Neural crest cell (in vitro differentiated cells): ENCODE results near the gene GALNTL6. TPM values are rescaled to one million over a fixed set of nuclear protein-coding genes. Genes with fewer than 3 reads are reported as not detected.

Experiments used
- DNase-seq: peaks from one replicate; pipeline ENCODE4 v3.0.0; 2021; ENCODE audit warnings: low read depth, mixed read lengths, low spot score
- H3K27ac Mint-ChIP-seq: one replicate; pipeline ENCODE4 v1.8.0; 2021; ENCODE audit warnings: mild to moderate bottlenecking, mixed read lengths; ENCODE audit not compliant: unreplicated experiment
- H3K27me3 Mint-ChIP-seq: 2 replicates; pipeline ENCODE4 v1.8.0; 2021; ENCODE audit warnings: low read depth, mild to moderate bottlenecking, mixed read lengths
- H3K36me3 Mint-ChIP-seq: 2 replicates; pipeline ENCODE4 v1.8.0; 2021; ENCODE audit warnings: low read depth, mild to moderate bottlenecking, mixed read lengths
- H3K4me1 Mint-ChIP-seq: 2 replicates; pipeline ENCODE4 v1.8.0; 2021; ENCODE audit warnings: mixed read lengths
- H3K4me3 Mint-ChIP-seq: one replicate; pipeline ENCODE4 v1.8.0; 2021; ENCODE audit warnings: mild to moderate bottlenecking, mixed read lengths
- H3K9me3 Mint-ChIP-seq: 2 replicates; pipeline ENCODE4 v1.8.0; 2021; ENCODE audit warnings: mixed read lengths
- CTCF ChIP-seq: fragments of 200-600 bp; sonication (generic); conservative IDR thresholded peaks from 2 replicates; pipeline ENCODE4 v1.5.0; 2021; ENCODE audit warnings: antibody characterized with exemption, mild to moderate bottlenecking
- total RNA-seq: library from RNA; stranded (reverse); gene quantifications from 2 replicates; pipeline ENCODE4 v1.2.1, GENCODE V29; 2021

Gene GALNTL6
- total RNA-seq, 1 donor from 2014 or later, result 0.07 TPM

- no peak overlapping the region for H3K4me3 Mint-ChIP-seq
- TF ChIP-seq CTCF, result no peak
- H3K27ac Mint-ChIP-seq, result no peak overlapping the region
- H3K36me3 Mint-ChIP-seq, result peaks cover 8% of the 10 kb centered on the region
- no peak for DNase-seq
- peaks cover 18% of the 10 kb centered on the region for H3K9me3 Mint-ChIP-seq
- no peaks in the 10 kb centered on the region for H3K27me3 Mint-ChIP-seq
- H3K4me1 Mint-ChIP-seq, result no peaks in the 10 kb centered on the region
Observed at GRCh38 chr4:172919269-172919668, 1106.1 kb downstream of the GALNTL6 start.

- H3K4me3 Mint-ChIP-seq, result no peak overlapping the region
- no peak for TF ChIP-seq CTCF
- no peaks in the 10 kb centered on the region for H3K4me1 Mint-ChIP-seq
- peaks cover 20% of the 10 kb centered on the region for H3K9me3 Mint-ChIP-seq
- no peaks in the 10 kb centered on the region for H3K27me3 Mint-ChIP-seq
- no peak overlapping the region for H3K27ac Mint-ChIP-seq
- peaks cover 3% of the 10 kb centered on the region for H3K36me3 Mint-ChIP-seq
- no peak for DNase-seq
Observed at GRCh38 chr4:172927096-172927814, 1114.1 kb downstream of the GALNTL6 start.

- H3K4me1 Mint-ChIP-seq, result no peaks in the 10 kb centered on the region
- DNase-seq, result no peak
- H3K27ac Mint-ChIP-seq, result no peak overlapping the region
- H3K9me3 Mint-ChIP-seq, result peaks cover 12% of the 10 kb centered on the region
- H3K27me3 Mint-ChIP-seq, result no peaks in the 10 kb centered on the region
- peaks cover 3% of the 10 kb centered on the region for H3K36me3 Mint-ChIP-seq
- H3K4me3 Mint-ChIP-seq, result no peak overlapping the region
- TF ChIP-seq CTCF, result no peak
Observed at GRCh38 chr4:172928347-172928746, 1115.1 kb downstream of the GALNTL6 start.

GRCh38 chr4:172938072-172938829 lies 1125.0 kb downstream of the GALNTL6 start:
- Mint-ChIP-seq H3K36me3 (no peaks in the 10 kb centered on the region), H3K9me3 (peaks cover 3% of the 10 kb centered on the region), H3K27me3 (no peaks in the 10 kb centered on the region), H3K4me3 (no peak overlapping the region), H3K27ac (peak overlapping the region; percentile 16), H3K4me1 (peaks cover 15% of the 10 kb centered on the region)
- DNase-seq, result no peak
- TF ChIP-seq CTCF, result no peak

GRCh38 chr4:172938870-172939269 lies 1125.7 kb downstream of the GALNTL6 start:
- H3K27ac Mint-ChIP-seq, result no peak overlapping the region
- H3K36me3 Mint-ChIP-seq, result no peaks in the 10 kb centered on the region
- H3K4me1 Mint-ChIP-seq, result peaks cover 15% of the 10 kb centered on the region
- no peak for DNase-seq
- no peaks in the 10 kb centered on the region for H3K27me3 Mint-ChIP-seq
- TF ChIP-seq CTCF, result no peak
- H3K4me3 Mint-ChIP-seq, result no peak overlapping the region
- peaks cover 3% of the 10 kb centered on the region for H3K9me3 Mint-ChIP-seq
